ENCODE data around the gene IER5. TPM values are rescaled to one million over a fixed set of nuclear protein-coding genes. Genes with fewer than 3 reads are reported as not detected.

The IER5 gene
- total and polyA plus RNA-seq, 2 of the 13 experiments (the other 11 are each of a cell fraction or from before 2014, with no cell fraction given) = 2.5 to 3.5 TPM

- POLR2A ChIA-PET = interaction anchor here (1.2 to 2.5 kb wide), 5 partner anchors 9 to 47 kb away, joined by 3 to 6 read pairs (median 5); partner anchors contain the start of gene IER5
- 100% methylated on average over 1 of the region's 2 CpGs for WGBS (ENCODE audit: low lambda C conversion rate)
- no peaks in the 10 kb centered on the region for H3K79me2 ChIP-seq (ENCODE audit: insufficient read depth, low read length)
- BruUV-seq (replicated peaks) = no TSS peak
- no peak overlapping the region for H3K9ac ChIP-seq (ENCODE audit: insufficient read depth, low read depth, low read length)
- in situ Hi-C loops (cut with HindIII; ENCODE audit: extremely low pct_ligation_motif_present, low pct_unique_long_range_greater_than_20kb) = loop anchor here (25.0 kb wide), 1 partner anchor 623 kb away; the partner anchor contains the start of gene ACBD6
- peaks cover 56% of the 10 kb centered on the region for H3K4me1 ChIP-seq (ENCODE audit: insufficient read depth, low read length)
- TF ChIP-seq ZNF24 (IDR thresholded peaks at IDR 0.05) (no peak), ZNF142 (CRISPR knock-in tag; IDR thresholded peaks at IDR 0.05) (no peak), ZNF549 (CRISPR knock-in tag; IDR thresholded peaks at IDR 0.05) (no peak)
- H3K27ac ChIP-seq (ENCODE audit: extremely low read length, insufficient read depth, low read length) = no peak overlapping the region
- no peak for FAIRE-seq
- no peak overlapping the region for H2AFZ ChIP-seq (ENCODE audit: low read length)
- no peaks in the 10 kb centered on the region for H3K36me3 ChIP-seq (replicated peaks in 1 of 2; ENCODE audit: control insufficient read depth in 1 of 2, insufficient read depth in 2 of 2, low read length in 2 of 2)
- intact Hi-C loops (cut with micrococcal nuclease; ENCODE audit: unreplicated experiment) = no loop called here
- no peak overlapping the region for H3K4me2 ChIP-seq (ENCODE audit: low read depth, low read length)
- DNase-seq (ENCODE audit: low spot score) = no peak
- no peaks in the 10 kb centered on the region for H4K20me1 ChIP-seq (ENCODE audit: insufficient read depth, low read length)
- no peaks in the 10 kb centered on the region for H3K9me3 ChIP-seq (ENCODE audit: low read length)
- CTCF ChIA-PET (ENCODE audit: low intra/inter-chr PET ratio, low total read pairs) = no interaction called here
- ATAC-seq = 0 out of 3 replicates have a peak, but pooled peaks have one; percentile 32
- H3K27me3 ChIP-seq (ENCODE audit: control insufficient read depth in 1 of 2, insufficient read depth in 2 of 2, low read length in 2 of 2) = no peaks in the 10 kb centered on the region; a peak in 1 of 5 replicates
- H3K4me3 ChIP-seq (replicated peaks in 1 of 3; ENCODE audit: insufficient read depth in 1 of 3, low read depth in 2 of 3, low read length in 3 of 3) = no peak overlapping the region
Observed at GRCh38 chr1:181135437-181135731, 46.9 kb downstream of the IER5 start.
